IPS DF 6.9 (cell line): Measurements from ENCODE around the gene RETREG2.
"Not testable (repeated sequence)": the region's sequence is repeated elsewhere in the genome, so short reads cannot be mapped to it uniquely, and the experiment has no call there.

Experiments used
- DNase-seq: peaks from one replicate; pipeline ENCODE4 v3.0.0-alpha.2; 2013; ENCODE audit warnings: low read depth, low spot score
- H3K27ac ChIP-seq: one replicate; pipeline ENCODE4 v1.5.1; 2013; ENCODE audit warnings: low read length, control low read depth
- H3K27me3 ChIP-seq: 2 replicates; pipeline ENCODE4 v1.6.1; 2013; ENCODE audit warnings: mild to moderate bottlenecking, low read length; ENCODE audit not compliant: control insufficient read depth, insufficient read depth
- H3K36me3 ChIP-seq: 2 replicates; pipeline ENCODE4 v1.6.1; 2013; ENCODE audit warnings: low read length; ENCODE audit not compliant: control insufficient read depth, insufficient read depth
- H3K4me1 ChIP-seq: 2 replicates; pipeline ENCODE4 v1.6.1; 2013; ENCODE audit warnings: low read length; ENCODE audit not compliant: control insufficient read depth, insufficient read depth
- H3K4me3 ChIP-seq: 2 replicates; pipeline ENCODE4 v1.5.1; 2013; ENCODE audit warnings: mild to moderate bottlenecking, low read length
- H3K9me3 ChIP-seq: 2 replicates; pipeline ENCODE4 v1.6.1; 2013; ENCODE audit warnings: low read length, inconsistent platforms; ENCODE audit not compliant: control insufficient read depth, insufficient read depth
- WGBS: extraction: QIAGEN DNeasy Blood & Tissue Kit; methylation state at CpG from one replicate; pipeline ENCODE4 v1.1.7; 2013; ENCODE audit warnings: mixed read lengths, missing lambda C conversion rate; ENCODE audit not compliant: insufficient read length, insufficient coverage; 5-methylcytosine and 5-hydroxymethylcytosine counted together

The RETREG2 gene

GRCh38 chr2:219197388-219197787 lies 19.3 kb downstream of the RETREG2 start:
- Histone ChIP-seq H3K4me1 (no peaks in the 10 kb centered on the region), H3K9me3 (no peaks in the 10 kb centered on the region), H3K4me3 (no peak overlapping the region), H3K36me3 (no peaks in the 10 kb centered on the region), H3K27ac (no peak overlapping the region), H3K27me3 (no peaks in the 10 kb centered on the region)
- DNase-seq = no peak
- no CpG with 5 or more reads among the region's 1 CpG for WGBS

GRCh38 chr2:219198974-219199373 lies 20.9 kb downstream of the RETREG2 start:
- Histone ChIP-seq H3K4me1 (no peaks in the 10 kb centered on the region), H3K27ac (no peak overlapping the region), H3K36me3 (no peaks in the 10 kb centered on the region), H3K27me3 (no peaks in the 10 kb centered on the region), H3K9me3 (no peaks in the 10 kb centered on the region), H3K4me3 (no peak overlapping the region)
- DNase-seq = no peak
- no CpG with 5 or more reads among the region's 5 CpGs for WGBS

GRCh38 chr2:219199470-219200211 lies 21.6 kb downstream of the RETREG2 start:
- Histone ChIP-seq H3K27ac (no peak overlapping the region), H3K4me3 (no peak overlapping the region), H3K9me3 (no peaks in the 10 kb centered on the region), H3K36me3 (no peaks in the 10 kb centered on the region), H3K27me3 (no peaks in the 10 kb centered on the region), H3K4me1 (no peaks in the 10 kb centered on the region)
- DNase-seq = no peak
- no CpG with 5 or more reads among the region's 12 CpGs for whole genome bisulfite sequencing

- H3K9me3 ChIP-seq, H3K36me3 ChIP-seq, DNase-seq, H3K4me1 ChIP-seq, H3K4me3 ChIP-seq, H3K27ac ChIP-seq, H3K27me3 ChIP-seq: not testable (repeated sequence)
- no CpG with 5 or more reads among the region's 26 CpGs for WGBS
Observed at GRCh38 chr2:219200502-219201326, 22.6 kb downstream of the RETREG2 start.

GRCh38 chr2:219201331-219201730 lies 23.3 kb downstream of the RETREG2 start:
- WGBS = no CpG with 5 or more reads among the region's 21 CpGs
- H3K4me3 ChIP-seq, H3K36me3 ChIP-seq, H3K27ac ChIP-seq, H3K27me3 ChIP-seq, DNase-seq, H3K4me1 ChIP-seq, H3K9me3 ChIP-seq: not testable (repeated sequence)

GRCh38 chr2:219204425-219205164 lies 26.5 kb downstream of the RETREG2 start:
- Histone ChIP-seq H3K4me1 (0 out of 2 replicates have a peak, but pooled peaks cover 1% of the 10 kb centered on the region), H3K4me3 (no peak overlapping the region)

GRCh38 chr2:219205165-219205538 lies 27.1 kb downstream of the RETREG2 start:
- no CpG with 5 or more reads among the region's 5 CpGs for WGBS
- Histone ChIP-seq H3K27me3 (no peaks in the 10 kb centered on the region), H3K36me3 (no peaks in the 10 kb centered on the region; the same call in 1 of the 2 replicates), H3K27ac (no peak overlapping the region), H3K9me3 (no peaks in the 10 kb centered on the region), H3K4me3 (no peak overlapping the region), H3K4me1 (0 out of 2 replicates have a peak, but pooled peaks cover 1% of the 10 kb centered on the region)
- no peak for DNase-seq

More at GRCh38 chr2:219204425-219205164, 26.5 kb downstream of the RETREG2 start:
- no CpG with 5 or more reads among the region's 7 CpGs for WGBS
- H3K36me3 ChIP-seq = no peaks in the 10 kb centered on the region
- no peak overlapping the region for H3K27ac ChIP-seq
- no peak for DNase-seq
- H3K27me3 ChIP-seq = no peaks in the 10 kb centered on the region
- H3K9me3 ChIP-seq = no peaks in the 10 kb centered on the region

GRCh38 chr2:219205981-219206327 lies 27.9 kb downstream of the RETREG2 start:
- no CpG with 5 or more reads among the region's 7 CpGs for WGBS
- Histone ChIP-seq H3K27me3 (no peaks in the 10 kb centered on the region), H3K4me3 (peak overlapping the region; percentile 73; the same call in 1 of the 2 replicates), H3K36me3 (peaks cover 4% of the 10 kb centered on the region), H3K4me1 (0 out of 2 replicates have a peak, but pooled peaks cover 1% of the 10 kb centered on the region), H3K27ac (no peak overlapping the region), H3K9me3 (no peaks in the 10 kb centered on the region)
- no peak for DNase-seq

- H3K27me3 ChIP-seq = no peaks in the 10 kb centered on the region
- H3K9me3 ChIP-seq = no peaks in the 10 kb centered on the region
- H3K4me1 ChIP-seq = 0 out of 2 replicates have a peak, but pooled peaks cover 1% of the 10 kb centered on the region
- no CpG with 5 or more reads among the region's 76 CpGs for WGBS
- no peak for DNase-seq
- no peak within 1 kb of the TSS for H3K27ac ChIP-seq
- H3K36me3 ChIP-seq = peaks cover 7% of the 10 kb centered on the region
- peak within 1 kb of the TSS; percentile 73; the same call in 1 of the 2 replicates for H3K4me3 ChIP-seq
Observed at GRCh38 chr2:219206328-219207133, 28.5 kb downstream of the RETREG2 start, which contains the start of gene ZFAND2B. TSS of gene ZFAND2B (plus strand) at chr2:219206782. CDS start at chr2:219206988, 206 bp downstream.
